Measurements from ENCODE around the gene FXYD2. TPM values are rescaled to one million over a fixed set of nuclear protein-coding genes. Genes with fewer than 3 reads are reported as not detected.
A peak's percentile ranks its signal among the peaks of the same experiment; 100 is the strongest.

The FXYD2 gene
- total and polyA plus RNA-seq, 2 of the 13 experiments (the other 11 are each of a cell fraction or from before 2014, with no cell fraction given), result 45.9 to 106 TPM

- TF ChIP-seq ZNF839 (CRISPR knock-in tag; IDR thresholded peaks at IDR 0.05; ENCODE audit: borderline replicate concordance) (no peak), TP53 (CRISPR knock-in tag; conservative IDR thresholded peaks at IDR 0.05) (no peak; the same call in 1 of the 2 replicates), ZNF431 (CRISPR knock-in tag; IDR thresholded peaks at IDR 0.05; ENCODE audit: borderline replicate concordance, low read depth) (no peak), RELA (CRISPR knock-in tag; IDR thresholded peaks at IDR 0.05) (no peak), GZF1 (CRISPR knock-in tag; IDR thresholded peaks at IDR 0.05) (no peak), KDM4B (CRISPR knock-in tag; IDR thresholded peaks at IDR 0.05) (no peak), ZNF879 (CRISPR knock-in tag; IDR thresholded peaks at IDR 0.05) (no peak), MAZ (IDR thresholded peaks at IDR 0.05; ENCODE audit: borderline replicate concordance, low read depth, low read length) (no peak), MAZ (CRISPR knock-in tag; IDR thresholded peaks at IDR 0.05; ENCODE audit: low read depth) (0 out of 2 replicates have a peak, but pooled peaks have one; percentile 47), PHF8 (CRISPR knock-in tag; IDR thresholded peaks at IDR 0.05) (peak; percentile 20; the same call in 1 of the 2 replicates), LCORL (IDR thresholded peaks at IDR 0.05) (no peak), LCORL (CRISPR knock-in tag; IDR thresholded peaks at IDR 0.05) (no peak), ZNF772 (CRISPR knock-in tag; IDR thresholded peaks at IDR 0.05) (0 out of 2 replicates have a peak, but pooled peaks have one; percentile 58), TCF7 (IDR thresholded peaks at IDR 0.05; ENCODE audit: low read depth) (no peak), ZNF83 (CRISPR knock-in tag; IDR thresholded peaks at IDR 0.05; ENCODE audit: borderline replicate concordance) (no peak), ZNF614 (CRISPR knock-in tag; IDR thresholded peaks at IDR 0.05; ENCODE audit: borderline replicate concordance) (no peak), E2F5 (CRISPR knock-in tag; conservative IDR thresholded peaks at IDR 0.05) (no peak), CTCF (CRISPR knock-in tag; IDR thresholded peaks at IDR 0.05) (no peak)
- TF ChIP-seq, protein P1, sequence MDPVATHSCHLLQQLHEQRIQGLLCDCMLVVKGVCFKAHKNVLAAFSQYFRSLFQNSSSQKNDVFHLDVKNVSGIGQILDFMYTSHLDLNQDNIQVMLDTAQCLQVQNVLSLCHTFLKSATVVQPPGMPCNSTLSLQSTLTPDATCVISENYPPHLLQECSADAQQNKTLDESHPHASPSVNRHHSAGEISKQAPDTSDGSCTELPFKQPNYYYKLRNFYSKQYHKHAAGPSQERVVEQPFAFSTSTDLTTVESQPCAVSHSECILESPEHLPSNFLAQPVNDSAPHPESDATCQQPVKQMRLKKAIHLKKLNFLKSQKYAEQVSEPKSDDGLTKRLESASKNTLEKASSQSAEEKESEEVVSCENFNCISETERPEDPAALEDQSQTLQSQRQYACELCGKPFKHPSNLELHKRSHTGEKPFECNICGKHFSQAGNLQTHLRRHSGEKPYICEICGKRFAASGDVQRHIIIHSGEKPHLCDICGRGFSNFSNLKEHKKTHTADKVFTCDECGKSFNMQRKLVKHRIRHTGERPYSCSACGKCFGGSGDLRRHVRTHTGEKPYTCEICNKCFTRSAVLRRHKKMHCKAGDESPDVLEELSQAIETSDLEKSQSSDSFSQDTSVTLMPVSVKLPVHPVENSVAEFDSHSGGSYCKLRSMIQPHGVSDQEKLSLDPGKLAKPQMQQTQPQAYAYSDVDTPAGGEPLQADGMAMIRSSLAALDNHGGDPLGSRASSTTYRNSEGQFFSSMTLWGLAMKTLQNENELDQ (CRISPR knock-in tag; IDR thresholded peaks at IDR 0.05; ENCODE audit: borderline replicate concordance), result no peak
- TF ChIP-seq, protein P2, sequence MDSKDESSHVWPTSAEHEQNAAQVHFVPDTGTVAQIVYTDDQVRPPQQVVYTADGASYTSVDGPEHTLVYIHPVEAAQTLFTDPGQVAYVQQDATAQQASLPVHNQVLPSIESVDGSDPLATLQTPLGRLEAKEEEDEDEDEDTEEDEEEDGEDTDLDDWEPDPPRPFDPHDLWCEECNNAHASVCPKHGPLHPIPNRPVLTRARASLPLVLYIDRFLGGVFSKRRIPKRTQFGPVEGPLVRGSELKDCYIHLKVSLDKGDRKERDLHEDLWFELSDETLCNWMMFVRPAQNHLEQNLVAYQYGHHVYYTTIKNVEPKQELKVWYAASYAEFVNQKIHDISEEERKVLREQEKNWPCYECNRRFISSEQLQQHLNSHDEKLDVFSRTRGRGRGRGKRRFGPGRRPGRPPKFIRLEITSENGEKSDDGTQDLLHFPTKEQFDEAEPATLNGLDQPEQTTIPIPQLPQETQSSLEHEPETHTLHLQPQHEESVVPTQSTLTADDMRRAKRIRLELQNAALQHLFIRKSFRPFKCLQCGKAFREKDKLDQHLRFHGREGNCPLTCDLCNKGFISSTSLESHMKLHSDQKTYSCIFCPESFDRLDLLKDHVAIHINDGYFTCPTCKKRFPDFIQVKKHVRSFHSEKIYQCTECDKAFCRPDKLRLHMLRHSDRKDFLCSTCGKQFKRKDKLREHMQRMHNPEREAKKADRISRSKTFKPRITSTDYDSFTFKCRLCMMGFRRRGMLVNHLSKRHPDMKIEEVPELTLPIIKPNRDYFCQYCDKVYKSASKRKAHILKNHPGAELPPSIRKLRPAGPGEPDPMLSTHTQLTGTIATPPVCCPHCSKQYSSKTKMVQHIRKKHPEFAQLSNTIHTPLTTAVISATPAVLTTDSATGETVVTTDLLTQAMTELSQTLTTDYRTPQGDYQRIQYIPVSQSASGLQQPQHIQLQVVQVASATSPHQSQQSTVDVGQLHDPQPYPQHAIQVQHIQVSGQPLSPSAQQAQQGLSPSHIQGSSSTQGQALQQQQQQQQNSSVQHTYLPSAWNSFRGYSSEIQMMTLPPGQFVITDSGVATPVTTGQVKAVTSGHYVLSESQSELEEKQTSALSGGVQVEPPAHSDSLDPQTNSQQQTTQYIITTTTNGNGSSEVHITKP (CRISPR knock-in tag; IDR thresholded peaks at IDR 0.05; ENCODE audit: low read depth), result no peak
Measured at GRCh38 chr11:117824571-117825537, at the start of gene FXYD2 (continued).

Data from HepG2 (cell line).